HL-60 (cell line): Measurements from ENCODE around the gene SCAF4.

Experiments
- DNase-seq, 2 experiments: peaks; one replicate each; pipeline ENCODE4 v3.0.0-alpha.2; 2010 to 2020; ENCODE audit warnings: low read depth in 1 of 2, low spot score in 1 of 2
- H3K27ac ChIP-seq: fragments of 250-450 bp; sonication (Bioruptor Pico); replicated peaks from 2 replicates; pipeline ENCODE4 v1.5.1; 2020; ENCODE audit warnings: mild to moderate bottlenecking, moderate library complexity
- H3K27me3 ChIP-seq: fragments of 250-450 bp; sonication (Bioruptor Pico); 2 replicates; pipeline ENCODE4 v1.5.1; 2021; ENCODE audit warnings: mild to moderate bottlenecking, moderate library complexity; ENCODE audit not compliant: insufficient read depth, poor library complexity, severe bottlenecking
- H3K4me3 ChIP-seq: replicated peaks from 2 replicates; pipeline ENCODE4 v1.5.1; 2011; ENCODE audit warnings: mild to moderate bottlenecking, control low read depth, low read length; ENCODE audit not compliant: insufficient read depth
- CTCF ChIP-seq: IDR thresholded peaks from one replicate; pipeline ENCODE4 v1.5.1; 2011; ENCODE audit warnings: low read length, control low read depth, inconsistent platforms; ENCODE audit not compliant: insufficient read depth
- GABPA ChIP-seq: IDR thresholded peaks from 2 replicates; pipeline ENCODE4 v1.6.1; 2012; ENCODE audit warnings: low read depth
- POLR2AphosphoS5 ChIP-seq: IDR thresholded peaks from 2 replicates; pipeline ENCODE4 v1.6.1; 2012; ENCODE audit warnings: low read depth
- REST ChIP-seq: IDR thresholded peaks from 2 replicates; pipeline ENCODE4 v1.6.1; 2012; ENCODE audit warnings: low read depth; ENCODE audit not compliant: insufficient replicate concordance
- SPI1 ChIP-seq: IDR thresholded peaks from 2 replicates; pipeline ENCODE4 v1.6.1; 2012; ENCODE audit warnings: low read depth, mild to moderate bottlenecking, borderline replicate concordance

Gene SCAF4

GRCh38 chr21:31686272-31686915, 45.5 kb downstream of the SCAF4 start:
- DNase-seq = no peak
- TF ChIP-seq REST (no peak), GABPA (no peak), SPI1 (no peak), POLR2AphosphoS5 (no peak), CTCF (no peak)
- H3K27me3 ChIP-seq = no peaks in the 10 kb centered on the region

DNA sequence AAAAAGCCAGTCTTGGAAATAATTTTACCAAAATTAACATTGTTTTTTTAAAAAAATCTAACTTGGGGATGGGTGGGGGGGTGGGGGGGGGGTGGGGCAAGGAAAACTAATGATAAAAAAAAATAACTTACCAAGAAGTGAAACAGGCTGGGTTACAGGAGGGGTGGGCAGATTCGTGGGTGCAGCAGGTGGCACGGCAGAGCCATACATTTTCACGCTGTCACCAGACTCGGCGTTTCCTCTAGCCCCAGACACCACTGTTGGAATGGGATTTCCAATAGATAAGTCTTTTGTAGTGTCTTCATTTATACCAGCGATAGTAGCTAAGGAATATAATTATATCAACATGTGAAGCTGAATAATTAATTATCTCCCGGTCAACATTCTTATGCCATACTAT, 47.0 kb downstream of the SCAF4 start:
- H3K4me3 ChIP-seq = no peak overlapping the region
- TF ChIP-seq SPI1 (no peak), GABPA (no peak), REST (no peak), CTCF (no peak), POLR2AphosphoS5 (no peak)
- no peak for DNase-seq
- H3K27me3 ChIP-seq = no peaks in the 10 kb centered on the region
- H3K27ac ChIP-seq = no peak overlapping the region

More at GRCh38 chr21:31686272-31686915, 45.5 kb downstream of the SCAF4 start:
- Histone ChIP-seq H3K4me3 (no peak overlapping the region), H3K27ac (no peak overlapping the region)

GRCh38 chr21:31683029-31683428, 48.9 kb downstream of the SCAF4 start:
- H3K27ac ChIP-seq = no peak overlapping the region
- no peaks in the 10 kb centered on the region for H3K27me3 ChIP-seq
- TF ChIP-seq POLR2AphosphoS5 (no peak), GABPA (no peak), CTCF (no peak), SPI1 (no peak), REST (no peak)
- no peak for DNase-seq
- no peak overlapping the region for H3K4me3 ChIP-seq
